HEK293 (cell line): ENCODE data around the gene RNF215.

Experiments
- YY1 ChIP-seq: fragments of 450-650 bp; formaldehyde crosslinking; IDR thresholded peaks from 2 replicates; pipeline ENCODE4 v1.5.1; 2018; ENCODE audit warnings: missing biosample characterization, missing genetic modification characterization
- ZNF521 ChIP-seq: fragments of 450-650 bp; formaldehyde crosslinking; IDR thresholded peaks from 2 replicates; pipeline ENCODE4 v1.5.1; 2017; ENCODE audit warnings: missing biosample characterization, mild to moderate bottlenecking, missing genetic modification characterization
- ZNF747 ChIP-seq: fragments of 450-650 bp; formaldehyde crosslinking; IDR thresholded peaks from 2 replicates; pipeline ENCODE4 v1.5.1; 2016; ENCODE audit warnings: missing biosample characterization, missing genetic modification characterization
- ZNF768 ChIP-seq: fragments of 450-650 bp; formaldehyde crosslinking; IDR thresholded peaks from 2 replicates; pipeline ENCODE4 v1.5.1; 2018; ENCODE audit warnings: missing biosample characterization, mild to moderate bottlenecking, missing genetic modification characterization
- TF ChIP-seq, protein P1 (sequence below): fragments of 450-650 bp; formaldehyde crosslinking; IDR thresholded peaks from 2 replicates; pipeline ENCODE4 v1.5.1; 2016; ENCODE audit warnings: missing biosample characterization, missing genetic modification characterization
- TF ChIP-seq, protein P2 (sequence below): fragments of 450-650 bp; formaldehyde crosslinking; IDR thresholded peaks from 2 replicates; pipeline ENCODE4 v1.5.1; 2016; ENCODE audit warnings: missing biosample characterization, missing genetic modification characterization, low read depth
- TF ChIP-seq, protein P3 (sequence below): fragments of 450-650 bp; formaldehyde crosslinking; IDR thresholded peaks from 2 replicates; pipeline ENCODE4 v1.5.1; 2016; ENCODE audit warnings: missing biosample characterization, missing genetic modification characterization

DNA sequence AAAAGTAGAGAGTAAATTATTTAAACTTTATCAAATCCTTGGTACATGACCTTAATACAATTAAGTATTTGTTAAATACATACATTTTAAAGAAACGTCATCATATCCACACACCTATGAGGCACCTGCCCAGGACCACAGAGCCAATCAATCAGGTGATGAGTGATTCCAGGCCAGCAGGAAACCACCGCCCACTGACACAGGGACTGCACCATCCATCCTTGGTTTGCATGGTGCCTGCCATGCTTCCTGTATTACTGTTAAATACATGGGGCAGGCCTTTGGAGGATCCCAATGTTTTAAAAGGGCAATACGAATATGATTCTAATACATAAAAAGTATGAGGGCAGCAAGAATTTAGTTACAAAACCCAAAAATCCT is 53.5 kb downstream of the RNF215 start:
- TF ChIP-seq, protein P1, sequence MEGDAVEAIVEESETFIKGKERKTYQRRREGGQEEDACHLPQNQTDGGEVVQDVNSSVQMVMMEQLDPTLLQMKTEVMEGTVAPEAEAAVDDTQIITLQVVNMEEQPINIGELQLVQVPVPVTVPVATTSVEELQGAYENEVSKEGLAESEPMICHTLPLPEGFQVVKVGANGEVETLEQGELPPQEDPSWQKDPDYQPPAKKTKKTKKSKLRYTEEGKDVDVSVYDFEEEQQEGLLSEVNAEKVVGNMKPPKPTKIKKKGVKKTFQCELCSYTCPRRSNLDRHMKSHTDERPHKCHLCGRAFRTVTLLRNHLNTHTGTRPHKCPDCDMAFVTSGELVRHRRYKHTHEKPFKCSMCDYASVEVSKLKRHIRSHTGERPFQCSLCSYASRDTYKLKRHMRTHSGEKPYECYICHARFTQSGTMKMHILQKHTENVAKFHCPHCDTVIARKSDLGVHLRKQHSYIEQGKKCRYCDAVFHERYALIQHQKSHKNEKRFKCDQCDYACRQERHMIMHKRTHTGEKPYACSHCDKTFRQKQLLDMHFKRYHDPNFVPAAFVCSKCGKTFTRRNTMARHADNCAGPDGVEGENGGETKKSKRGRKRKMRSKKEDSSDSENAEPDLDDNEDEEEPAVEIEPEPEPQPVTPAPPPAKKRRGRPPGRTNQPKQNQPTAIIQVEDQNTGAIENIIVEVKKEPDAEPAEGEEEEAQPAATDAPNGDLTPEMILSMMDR (tag by site-specific recombination): no peak
- TF ChIP-seq ZNF747 (tag by site-specific recombination) (no peak), YY1 (tag by site-specific recombination) (no peak), ZNF768 (no peak), ZNF521 (tag by site-specific recombination) (no peak)
- TF ChIP-seq, protein P2, sequence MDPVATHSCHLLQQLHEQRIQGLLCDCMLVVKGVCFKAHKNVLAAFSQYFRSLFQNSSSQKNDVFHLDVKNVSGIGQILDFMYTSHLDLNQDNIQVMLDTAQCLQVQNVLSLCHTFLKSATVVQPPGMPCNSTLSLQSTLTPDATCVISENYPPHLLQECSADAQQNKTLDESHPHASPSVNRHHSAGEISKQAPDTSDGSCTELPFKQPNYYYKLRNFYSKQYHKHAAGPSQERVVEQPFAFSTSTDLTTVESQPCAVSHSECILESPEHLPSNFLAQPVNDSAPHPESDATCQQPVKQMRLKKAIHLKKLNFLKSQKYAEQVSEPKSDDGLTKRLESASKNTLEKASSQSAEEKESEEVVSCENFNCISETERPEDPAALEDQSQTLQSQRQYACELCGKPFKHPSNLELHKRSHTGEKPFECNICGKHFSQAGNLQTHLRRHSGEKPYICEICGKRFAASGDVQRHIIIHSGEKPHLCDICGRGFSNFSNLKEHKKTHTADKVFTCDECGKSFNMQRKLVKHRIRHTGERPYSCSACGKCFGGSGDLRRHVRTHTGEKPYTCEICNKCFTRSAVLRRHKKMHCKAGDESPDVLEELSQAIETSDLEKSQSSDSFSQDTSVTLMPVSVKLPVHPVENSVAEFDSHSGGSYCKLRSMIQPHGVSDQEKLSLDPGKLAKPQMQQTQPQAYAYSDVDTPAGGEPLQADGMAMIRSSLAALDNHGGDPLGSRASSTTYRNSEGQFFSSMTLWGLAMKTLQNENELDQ: no peak
- TF ChIP-seq, protein P3, sequence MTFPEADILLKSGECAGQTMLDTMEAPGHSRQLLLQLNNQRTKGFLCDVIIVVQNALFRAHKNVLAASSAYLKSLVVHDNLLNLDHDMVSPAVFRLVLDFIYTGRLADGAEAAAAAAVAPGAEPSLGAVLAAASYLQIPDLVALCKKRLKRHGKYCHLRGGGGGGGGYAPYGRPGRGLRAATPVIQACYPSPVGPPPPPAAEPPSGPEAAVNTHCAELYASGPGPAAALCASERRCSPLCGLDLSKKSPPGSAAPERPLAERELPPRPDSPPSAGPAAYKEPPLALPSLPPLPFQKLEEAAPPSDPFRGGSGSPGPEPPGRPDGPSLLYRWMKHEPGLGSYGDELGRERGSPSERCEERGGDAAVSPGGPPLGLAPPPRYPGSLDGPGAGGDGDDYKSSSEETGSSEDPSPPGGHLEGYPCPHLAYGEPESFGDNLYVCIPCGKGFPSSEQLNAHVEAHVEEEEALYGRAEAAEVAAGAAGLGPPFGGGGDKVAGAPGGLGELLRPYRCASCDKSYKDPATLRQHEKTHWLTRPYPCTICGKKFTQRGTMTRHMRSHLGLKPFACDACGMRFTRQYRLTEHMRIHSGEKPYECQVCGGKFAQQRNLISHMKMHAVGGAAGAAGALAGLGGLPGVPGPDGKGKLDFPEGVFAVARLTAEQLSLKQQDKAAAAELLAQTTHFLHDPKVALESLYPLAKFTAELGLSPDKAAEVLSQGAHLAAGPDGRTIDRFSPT (tag by site-specific recombination): no peak
